HEK293T (cell line): Measurements from ENCODE around the gene TTC36.

Experiments
- ELF4 ChIP-seq: fragments of 450-650 bp; IDR thresholded peaks from 2 replicates; pipeline ENCODE4 v1.6.1; 2017; ENCODE audit warnings: antibody characterized with exemption
- LEF1 ChIP-seq: fragments of 450-650 bp; IDR thresholded peaks from 2 replicates; pipeline ENCODE4 v1.6.1; 2017; ENCODE audit warnings: mild to moderate bottlenecking, borderline replicate concordance
- SP1 ChIP-seq: fragments of 450-650 bp; IDR thresholded peaks from 2 replicates; pipeline ENCODE4 v1.6.1; 2017
- SUZ12 ChIP-seq: fragments of 450-650 bp; IDR thresholded peaks from 2 replicates; pipeline ENCODE4 v1.6.1; 2016; ENCODE audit warnings: mild to moderate bottlenecking

- no peak for TF ChIP-seq ELF4
- TF ChIP-seq SP1: no peak
- no peak for TF ChIP-seq LEF1
- no peak for TF ChIP-seq SUZ12
Observed at GRCh38 chr11:118552341-118552740, 25.1 kb downstream of the TTC36 start.
